ENCODE measurements around the gene AKAP6.
"Not testable (repeated sequence)": the region's sequence is repeated elsewhere in the genome, so short reads cannot be mapped to it uniquely, and the experiment has no call there.

The AKAP6 gene

GRCh38 chr14:32332415-32333316, 3.6 kb downstream of the AKAP6 start:
- DNase-seq: no peak

DNA sequence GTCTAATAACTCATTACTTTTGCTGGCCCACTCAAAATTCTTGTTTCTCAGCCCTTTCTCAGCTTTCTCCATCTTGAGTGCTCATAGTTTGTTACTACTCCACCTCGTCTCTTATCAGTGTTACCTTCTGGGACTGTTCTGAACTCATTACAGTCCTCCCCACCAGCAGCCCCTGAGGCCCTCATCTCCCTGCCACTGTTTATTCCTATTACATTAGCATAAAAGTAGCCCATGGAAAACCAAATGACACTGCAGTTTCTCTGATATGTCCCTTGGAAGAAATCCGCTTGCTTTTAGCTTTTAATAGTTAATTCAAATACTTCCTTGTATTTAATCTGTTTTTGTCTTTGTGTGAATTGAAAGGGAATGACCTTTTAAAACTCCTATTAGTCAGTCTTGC, 7.6 kb downstream of the AKAP6 start:
- DNase-seq: no peak

GRCh38 chr14:32337759-32338158, 8.7 kb downstream of the AKAP6 start:
- DNase-seq: no peak

DNA sequence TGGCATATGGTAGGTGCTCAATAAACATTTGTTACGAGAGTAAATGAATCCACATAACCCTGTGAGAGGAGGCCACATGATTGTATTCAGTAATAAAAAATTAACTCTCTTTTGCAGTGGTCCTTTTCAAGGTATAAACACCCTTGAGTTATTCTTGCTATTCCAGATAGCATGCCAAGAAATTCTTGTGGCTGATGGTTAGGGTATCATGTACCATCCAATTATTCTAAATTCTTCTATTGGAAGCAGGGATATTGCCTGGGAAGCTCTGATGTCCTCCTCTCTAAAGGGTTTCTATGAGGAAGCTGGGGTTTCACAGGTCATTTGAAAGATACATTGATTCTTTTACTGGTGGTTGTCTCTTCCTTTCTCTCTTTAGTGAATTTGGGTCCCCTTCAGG, 10.1 kb downstream of the AKAP6 start:
- no peak for DNase-seq

DNA sequence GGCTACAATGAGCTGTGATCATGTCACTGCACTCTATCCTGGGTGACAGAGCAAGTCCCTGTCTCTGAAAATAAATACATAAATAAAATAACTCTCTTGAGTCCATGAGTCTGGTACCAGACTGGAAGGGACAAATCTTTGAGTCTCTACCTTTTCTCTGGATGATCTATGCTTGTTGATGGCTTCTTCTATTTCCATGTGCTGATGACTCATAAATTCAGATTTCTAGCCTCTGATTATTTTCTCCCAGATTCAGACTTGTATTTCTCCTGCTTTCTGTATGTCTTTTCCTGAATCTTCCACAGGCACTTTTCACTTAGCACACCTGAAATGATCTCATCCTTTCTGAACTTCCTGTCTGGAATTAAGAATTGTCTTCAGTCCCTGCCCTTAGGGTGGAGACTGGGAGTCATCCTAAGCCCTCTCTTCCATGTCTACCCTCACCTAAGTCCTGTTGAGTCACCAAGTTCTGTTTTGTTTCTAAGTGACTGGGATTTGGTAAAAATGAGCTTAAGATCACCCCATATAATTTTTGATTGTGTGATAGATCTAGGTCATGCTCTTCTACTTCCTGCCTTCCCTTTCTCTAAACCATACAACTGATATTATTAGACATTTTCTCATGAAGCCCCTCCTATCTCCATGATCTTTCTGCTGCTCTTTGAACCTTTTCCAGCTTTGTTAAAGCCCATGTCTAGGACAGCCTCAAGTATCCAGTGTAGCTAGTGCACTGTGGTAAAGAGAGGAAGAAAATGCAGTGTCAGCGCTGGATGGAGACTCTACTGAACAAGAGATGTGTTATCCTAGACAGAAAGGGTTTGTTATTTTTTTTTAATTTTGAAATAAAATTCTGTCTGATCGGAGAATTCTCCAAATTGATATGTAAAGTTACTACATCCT, 13.1 kb downstream of the AKAP6 start:
- DNase-seq: no peak

- no peak for DNase-seq
Observed at GRCh38 chr14:32342847-32343194, 13.7 kb downstream of the AKAP6 start.

GRCh38 chr14:32343926-32344430, 14.9 kb downstream of the AKAP6 start:
- DNase-seq: no peak

GRCh38 chr14:32345311-32345791, 16.3 kb downstream of the AKAP6 start:
- DNase-seq: no peak

GRCh38 chr14:32349322-32349721, 20.2 kb downstream of the AKAP6 start:
- DNase-seq: no peak

GRCh38 chr14:32350020-32350419, 20.9 kb downstream of the AKAP6 start:
- DNase-seq: no peak

DNA sequence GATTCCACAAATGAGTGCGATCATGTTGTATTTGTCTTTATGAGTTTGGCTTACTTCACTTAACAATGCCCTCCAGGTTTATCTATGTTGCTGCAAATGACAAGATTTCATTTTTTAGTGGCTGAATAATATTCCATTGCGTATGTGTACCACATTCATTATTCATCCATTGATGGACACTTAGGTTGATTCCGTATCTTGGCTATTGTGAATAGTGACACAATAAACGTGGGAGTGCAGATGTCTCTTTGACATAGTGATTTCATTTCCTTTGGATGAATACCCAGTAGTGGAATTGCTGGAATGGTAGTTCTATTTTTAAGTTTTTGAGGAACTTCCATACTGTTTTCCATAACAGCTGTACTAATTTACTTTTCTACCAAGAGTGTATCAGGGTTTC, 23.5 kb downstream of the AKAP6 start:
- no peak for DNase-seq

GRCh38 chr14:32354716-32355115, 25.6 kb downstream of the AKAP6 start:
- DNase-seq: no peak

- no peak for DNase-seq
Observed at GRCh38 chr14:32358781-32359180, 29.7 kb downstream of the AKAP6 start.

DNA sequence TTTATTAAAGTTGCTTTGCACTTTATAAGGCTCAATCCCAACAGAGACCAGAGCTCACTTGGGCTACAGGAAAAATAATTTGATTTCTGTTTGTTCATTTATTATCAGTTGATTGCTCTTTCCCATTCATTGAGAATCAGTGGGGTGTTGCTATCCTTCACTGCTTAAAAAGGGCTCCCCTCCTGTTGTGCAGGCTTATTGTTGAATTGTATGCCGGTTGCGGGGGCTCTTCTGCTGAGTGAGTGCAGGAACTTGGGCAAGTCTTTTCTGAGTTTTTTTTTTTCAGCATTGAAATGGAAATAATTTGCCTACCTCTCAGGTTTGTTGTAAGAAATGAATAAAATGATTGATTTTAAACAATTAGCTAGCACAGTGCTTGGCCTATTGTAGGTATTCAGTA, 32.6 kb downstream of the AKAP6 start:
- DNase-seq: no peak

- DNase-seq: no peak
Observed at GRCh38 chr14:32363761-32364160, 34.7 kb downstream of the AKAP6 start.

GRCh38 chr14:32364941-32365340, 35.8 kb downstream of the AKAP6 start:
- no peak for DNase-seq

GRCh38 chr14:32366256-32366879, 37.3 kb downstream of the AKAP6 start:
- no peak for DNase-seq

DNA sequence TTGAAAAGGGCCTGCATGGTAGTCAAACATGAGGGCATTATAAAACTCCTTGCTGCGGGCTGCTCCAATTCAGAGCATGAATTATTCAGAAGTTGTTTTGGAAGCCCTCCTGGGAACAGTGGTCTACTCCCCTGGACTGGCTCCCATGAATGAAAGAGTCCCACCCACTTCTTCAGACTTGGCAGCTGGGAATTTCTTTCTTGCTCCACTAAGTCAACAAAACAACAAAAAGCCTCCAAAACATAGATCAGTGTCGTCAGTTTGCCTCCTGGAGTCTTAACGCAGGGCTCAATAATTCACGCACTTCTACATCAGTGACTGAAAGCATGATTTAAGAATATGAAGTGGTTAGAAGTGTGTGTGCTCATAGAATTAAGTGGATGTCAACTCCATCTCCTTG, 37.9 kb downstream of the AKAP6 start:
- no peak for DNase-seq

- DNase-seq: no peak
Observed at GRCh38 chr14:32367516-32367915, 38.4 kb downstream of the AKAP6 start.

GRCh38 chr14:32368107-32368506, 39.0 kb downstream of the AKAP6 start:
- no peak for DNase-seq

- DNase-seq: no peak
Observed at GRCh38 chr14:32370714-32371113, 41.6 kb downstream of the AKAP6 start.

- DNase-seq: no peak
Observed at GRCh38 chr14:32372154-32372553, 43.1 kb downstream of the AKAP6 start.

- not testable (repeated sequence) for DNase-seq
Observed at GRCh38 chr14:32373174-32373573, 44.1 kb downstream of the AKAP6 start.

All from stimulated activated CD4-positive, alpha-beta T cell treated with anti-CD3 and anti-CD28 coated beads, Interleukin-4, amount 100 ng/mL, for 1 hour (primary cell).